ENCODE data around the gene FRMD4A. TPM values are rescaled to one million over a fixed set of nuclear protein-coding genes. Genes with fewer than 3 reads are reported as not detected.
"Not testable (repeated sequence)": the region's sequence is repeated elsewhere in the genome, so short reads cannot be mapped to it uniquely, and the experiment has no call there.

The FRMD4A gene
- total RNA-seq, 4 donors from 2014 or later, result 4.0 to 12.7 (median 5.6) TPM

DNA sequence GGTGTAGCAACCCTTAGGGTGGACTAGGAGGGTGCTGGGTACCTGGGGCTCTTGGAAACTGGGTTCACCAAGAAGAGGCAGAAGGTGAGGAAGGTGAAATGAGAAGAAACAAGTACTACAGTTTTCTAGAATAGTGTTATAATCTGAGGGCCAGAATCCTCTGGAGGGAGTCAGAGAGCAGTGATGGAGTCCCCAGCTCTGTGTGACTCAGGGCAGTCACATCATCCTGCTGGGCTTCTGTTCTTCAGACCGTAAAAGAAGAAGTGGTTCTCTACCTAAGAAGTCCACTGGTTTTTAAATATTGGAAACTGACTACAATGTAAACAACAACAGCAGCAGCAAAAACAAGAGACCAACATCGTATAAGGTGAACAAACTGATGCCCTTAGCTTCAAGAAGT is 546.7 kb downstream of the FRMD4A start:
- H3K36me3 ChIP-seq, result no peaks in the 10 kb centered on the region
- intact Hi-C loops (cut with DNase I; ENCODE audit: low total_unique reads) (no loop called here), in situ Hi-C loops (cut with MboI; ENCODE audit: low pct_ligation_motif_present in 1 of 4, low pct_unique_long_range_greater_than_20kb in 1 of 4, low sequenced_read_pairs in 3 of 4) (loop anchor here in 2 of 4 donors (25.0 kb wide), 3 partner anchors 303 to 703 kb away; no protein-coding TSS in a partner anchor)
- H3K4me3 ChIP-seq, result no peak overlapping the region
- H3K9me3 ChIP-seq, result no peaks in the 10 kb centered on the region
- TF ChIP-seq POLR2A (IDR thresholded peaks at IDR 0.05) (no peak), CTCF (IDR thresholded peaks at IDR 0.05) (no peak), EP300 (IDR thresholded peaks at IDR 0.05; ENCODE audit: low read depth) (no peak), POLR2AphosphoS5 (IDR thresholded peaks at IDR 0.05) (no peak)
- peaks cover 4 to 27% (median 7%) of the 10 kb centered on the region in 4 donors for H3K4me1 ChIP-seq
- no peak for DNase-seq
- 62 to 100% methylated on average over 1 to 2 of the region's 2 CpGs for WGBS, 2 donors (ENCODE audit: low coverage in 1 of 2)
- H3K27ac ChIP-seq, result no peak overlapping the region
- H3K27me3 ChIP-seq, result no peaks in the 10 kb centered on the region

DNA sequence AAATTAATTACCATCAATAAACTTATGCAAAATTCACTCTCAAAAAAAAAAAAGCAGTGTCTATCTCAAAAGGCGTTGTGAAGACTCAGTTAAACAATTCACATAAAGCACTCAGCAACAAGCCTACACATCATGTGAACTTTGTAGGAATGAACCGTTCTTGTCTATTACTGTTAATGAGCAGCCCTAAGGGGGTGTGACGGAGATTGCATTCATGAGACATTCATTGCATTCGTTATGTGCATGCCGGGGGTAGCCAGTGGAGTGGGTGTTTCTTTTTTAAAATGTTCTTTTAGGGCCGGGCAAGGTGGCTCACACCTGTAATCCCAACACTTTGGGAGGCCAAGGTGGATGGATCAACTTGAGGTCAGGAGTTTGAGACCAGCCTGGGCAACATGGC is 551.0 kb downstream of the FRMD4A start:
- intact Hi-C loops (cut with DNase I; ENCODE audit: low total_unique reads), result loop anchor here (5.0 kb wide), 1 partner anchor 117 kb away; no protein-coding TSS in a partner anchor
- Histone ChIP-seq H3K27me3 (no peaks in the 10 kb centered on the region), H3K4me1 (peaks cover 0 to 3% (median 0%) of the 10 kb centered on the region in 4 donors), H3K27ac (no peak overlapping the region), H3K9me3 (no peaks in the 10 kb centered on the region), H3K4me3 (no peak overlapping the region), H3K36me3 (no peaks in the 10 kb centered on the region)
- in situ Hi-C loops (cut with MboI; ENCODE audit: low pct_ligation_motif_present in 1 of 4, low pct_unique_long_range_greater_than_20kb in 1 of 4, low sequenced_read_pairs in 3 of 4), result loop anchor here (5.0 to 25.0 kb wide), 6 partner anchors 112 to 708 kb away; no protein-coding TSS in a partner anchor
- no peak for TF ChIP-seq CTCF (IDR thresholded peaks at IDR 0.05)
- TF ChIP-seq POLR2AphosphoS5 (IDR thresholded peaks at IDR 0.05), result no peak
- TF ChIP-seq POLR2A (IDR thresholded peaks at IDR 0.05), result no peak
- 80 to 100% methylated on average over 3 to 6 of the region's 6 CpGs for WGBS, 2 donors (ENCODE audit: low coverage in 1 of 2)
- DNase-seq, result no peak

GRCh38 chr10:13778693-13778960 is 552.1 kb downstream of the FRMD4A start:
- not testable (repeated sequence) for H3K36me3 ChIP-seq, H3K4me3 ChIP-seq, H3K9me3 ChIP-seq, H3K4me1 ChIP-seq, H3K27me3 ChIP-seq, DNase-seq, H3K27ac ChIP-seq
- in situ Hi-C loops (cut with MboI; ENCODE audit: low pct_ligation_motif_present in 1 of 4, low pct_unique_long_range_greater_than_20kb in 1 of 4, low sequenced_read_pairs in 3 of 4), result loop anchor here (5.0 to 25.0 kb wide), 6 partner anchors 111 to 709 kb away; no protein-coding TSS in a partner anchor
- 93% methylated on average over 4 of the region's 4 CpGs; no CpG with 5 or more reads in 1 of the 2 donors for WGBS, 2 donors (ENCODE audit: low coverage in 1 of 2)
- intact Hi-C loops (cut with DNase I; ENCODE audit: low total_unique reads), result loop anchor here (5.0 kb wide), 1 partner anchor 116 kb away; no protein-coding TSS in a partner anchor

DNA sequence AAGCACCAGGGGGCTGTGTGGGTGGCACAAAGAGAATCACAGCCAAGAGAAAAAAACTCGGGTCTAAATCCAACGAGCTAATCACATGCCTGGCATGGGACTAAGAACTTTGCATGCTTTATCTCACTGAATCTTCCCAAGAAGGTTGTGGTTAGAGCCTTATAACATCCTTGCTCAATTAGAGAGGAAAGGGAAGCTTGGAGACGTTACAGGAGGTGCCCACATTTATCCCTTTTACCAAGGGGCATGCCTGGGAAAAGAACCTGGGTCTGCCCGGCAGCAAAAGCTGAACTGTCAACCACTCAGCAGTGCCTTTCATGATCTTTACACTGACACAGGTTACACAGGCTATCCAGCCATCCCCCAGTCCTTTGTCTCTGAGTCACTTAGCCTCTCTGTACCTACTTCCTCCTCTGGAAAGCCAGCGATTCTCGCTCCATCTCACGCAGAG is 553.8 kb downstream of the FRMD4A start:
- H3K27ac ChIP-seq, result no peak overlapping the region
- DNase-seq, result no peak
- in situ Hi-C loops (cut with MboI; ENCODE audit: low pct_ligation_motif_present in 1 of 4, low pct_unique_long_range_greater_than_20kb in 1 of 4, low sequenced_read_pairs in 3 of 4) (loop anchor here (5.0 to 25.0 kb wide), 6 partner anchors 110 to 710 kb away; no protein-coding TSS in a partner anchor), intact Hi-C loops (cut with DNase I; ENCODE audit: low total_unique reads) (loop anchor here (5.0 kb wide), 1 partner anchor 115 kb away; no protein-coding TSS in a partner anchor)
- no peaks in the 10 kb centered on the region for H3K36me3 ChIP-seq
- 47 to 60% methylated on average over 5 to 7 of the region's 7 CpGs for WGBS, 2 donors (ENCODE audit: low coverage in 1 of 2)
- H3K9me3 ChIP-seq, result no peaks in the 10 kb centered on the region
- TF ChIP-seq EP300 (IDR thresholded peaks at IDR 0.05; ENCODE audit: low read depth), result no peak
- H3K4me1 ChIP-seq, result peaks cover 0 to 3% (median 0%) of the 10 kb centered on the region in 4 donors
- H3K27me3 ChIP-seq, result no peaks in the 10 kb centered on the region
- no peak overlapping the region for H3K4me3 ChIP-seq

DNA sequence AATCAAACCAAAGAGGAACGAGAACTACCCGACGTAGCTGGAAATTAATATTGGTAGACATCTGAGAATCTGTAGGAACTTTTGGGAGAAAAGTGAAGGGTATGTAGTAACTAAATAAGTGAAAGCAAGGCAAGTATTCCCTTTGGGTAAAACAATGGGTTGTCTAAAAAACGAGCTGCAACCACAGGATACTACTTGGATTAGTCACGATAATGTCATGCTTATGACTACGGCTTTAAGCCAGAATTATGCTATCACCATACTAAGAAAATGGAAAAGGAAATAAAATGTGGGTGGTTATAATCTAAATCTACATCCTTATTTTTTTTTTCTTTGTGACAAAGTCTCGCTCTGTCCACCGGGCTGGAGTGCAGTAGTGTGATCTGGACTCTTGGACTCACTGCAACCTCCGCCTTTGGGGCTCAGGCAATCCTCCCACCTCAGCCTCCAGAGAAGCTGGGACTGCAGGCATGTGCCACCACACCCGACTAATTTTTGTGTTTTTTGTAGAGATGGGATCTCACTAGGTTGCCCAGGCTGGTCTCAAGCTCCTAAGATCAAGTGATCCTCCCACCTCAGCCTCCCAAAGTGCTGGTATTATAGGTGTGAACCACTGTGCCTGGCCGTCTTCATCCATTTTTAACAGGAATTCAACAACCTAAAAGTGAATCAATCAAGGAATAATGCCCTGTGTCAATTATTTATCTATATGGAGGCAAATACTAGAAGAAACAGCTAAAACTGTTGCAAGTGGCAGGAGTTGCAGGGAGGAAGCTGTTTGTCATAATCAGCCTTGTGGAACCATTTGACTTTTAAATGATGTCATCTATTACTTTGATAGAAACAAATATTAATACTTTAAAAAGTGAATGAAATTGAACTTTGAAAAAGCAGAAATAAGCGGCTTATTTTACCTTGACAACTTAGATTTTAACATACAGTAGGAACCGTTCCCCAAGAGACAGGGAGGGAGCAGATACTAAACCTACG is 554.6 kb downstream of the FRMD4A start:
- no peak for DNase-seq
- TF ChIP-seq POLR2AphosphoS5 (IDR thresholded peaks at IDR 0.05) (no peak), CTCF (IDR thresholded peaks at IDR 0.05) (no peak)
- Histone ChIP-seq H3K36me3 (no peaks in the 10 kb centered on the region), H3K4me1 (peaks cover 0 to 3% (median 0%) of the 10 kb centered on the region in 4 donors), H3K27ac (no peak overlapping the region), H3K9me3 (no peaks in the 10 kb centered on the region), H3K4me3 (no peak overlapping the region), H3K27me3 (no peaks in the 10 kb centered on the region)
- 79 to 86% methylated on average over 10 to 14 of the region's 14 CpGs for WGBS, 2 donors (ENCODE audit: low coverage in 1 of 2)
- in situ Hi-C loops (cut with MboI; ENCODE audit: low pct_ligation_motif_present in 1 of 4, low pct_unique_long_range_greater_than_20kb in 1 of 4, low sequenced_read_pairs in 3 of 4), result loop anchor here (5.0 to 25.0 kb wide), 6 partner anchors 109 to 711 kb away; no protein-coding TSS in a partner anchor
- intact Hi-C loops (cut with DNase I; ENCODE audit: low total_unique reads), result loop anchor here (5.0 kb wide), 1 partner anchor 114 kb away; no protein-coding TSS in a partner anchor
